Astrocyte of the spinal cord (primary cell): ENCODE measurements around the gene FSIP1.

ENCODE experiments used
- DNase-seq: peaks from one replicate; pipeline ENCODE4 v3.0.0; 2011; ENCODE audit warnings: low read depth, low spot score
- H3K4me3 ChIP-seq: 2 replicates; pipeline ENCODE4 v1.5.1; 2011; ENCODE audit warnings: low read depth, mild to moderate bottlenecking, low read length, moderate library complexity
- CTCF ChIP-seq: IDR thresholded peaks from 2 replicates; pipeline ENCODE4 v1.5.1; 2012; ENCODE audit warnings: low read depth, mild to moderate bottlenecking, low read length, inconsistent platforms
- in situ Hi-C: cut with HindIII; loops from 2 replicates; pipeline ENCODE4 v1.10.0; 2017; ENCODE audit warnings: low sequenced_read_pairs

FSIP1 gene

GRCh38 chr15:39645976-39646257, 136.7 kb downstream of the FSIP1 start:
- TF ChIP-seq CTCF: no peak
- no peak for DNase-seq
- in situ Hi-C loops: no loop called here
- no peak overlapping the region for H3K4me3 ChIP-seq

GRCh38 chr15:39645138-39645975, 137.3 kb downstream of the FSIP1 start:
- in situ Hi-C loops: no loop called here
- no peak for TF ChIP-seq CTCF
- no peak overlapping the region for H3K4me3 ChIP-seq
- no peak for DNase-seq

GRCh38 chr15:39644136-39644535, 138.5 kb downstream of the FSIP1 start:
- in situ Hi-C loops: no loop called here

GRCh38 chr15:39643727-39644126, 138.9 kb downstream of the FSIP1 start:
- no peak overlapping the region for H3K4me3 ChIP-seq
- in situ Hi-C loops: no loop called here
- no peak for TF ChIP-seq CTCF
- no peak for DNase-seq

More at GRCh38 chr15:39644136-39644535, 138.5 kb downstream of the FSIP1 start:
- TF ChIP-seq CTCF: no peak
- DNase-seq: no peak
- H3K4me3 ChIP-seq: no peak overlapping the region

- in situ Hi-C loops: no loop called here
- no peak for TF ChIP-seq CTCF
- DNase-seq: peak; percentile 67
- no peak overlapping the region for H3K4me3 ChIP-seq
Measured at GRCh38 chr15:39642011-39642640, 140.5 kb downstream of the FSIP1 start.

- DNase-seq: no peak
- H3K4me3 ChIP-seq: no peak overlapping the region
- in situ Hi-C loops: no loop called here
- TF ChIP-seq CTCF: no peak
Measured at GRCh38 chr15:39641191-39641889, 141.3 kb downstream of the FSIP1 start.
